ENCODE data around the gene PRPF19.
A peak's percentile ranks its signal among the peaks of the same experiment; 100 is the strongest.

The PRPF19 gene

GRCh38 chr11:60900673-60901404 is 5.5 kb downstream of the PRPF19 start:
- DNase-seq = no peak

GRCh38 chr11:60899977-60900376 is 6.4 kb downstream of the PRPF19 start:
- DNase-seq = no peak

- peak; percentile 35 for DNase-seq
Observed at GRCh38 chr11:60899046-60899936, 7.1 kb downstream of the PRPF19 start.

- DNase-seq = no peak
Observed at GRCh38 chr11:60897496-60897895, 8.9 kb downstream of the PRPF19 start.

- no peak for DNase-seq
Observed at GRCh38 chr11:60895687-60896086, 10.7 kb downstream of the PRPF19 start.

- DNase-seq = no peak
Observed at GRCh38 chr11:60891103-60891741, 15.2 kb downstream of the PRPF19 start.

GRCh38 chr11:60890696-60891095 is 15.7 kb downstream of the PRPF19 start:
- no peak for DNase-seq

GRCh38 chr11:60889869-60890311 is 16.5 kb downstream of the PRPF19 start:
- no peak for DNase-seq

GRCh38 chr11:60887556-60887955 is 18.8 kb downstream of the PRPF19 start:
- DNase-seq = no peak

GRCh38 chr11:60880643-60881282 is 25.6 kb downstream of the PRPF19 start:
- DNase-seq = no peak

- DNase-seq = no peak
Observed at GRCh38 chr11:60879971-60880588, 26.3 kb downstream of the PRPF19 start.

- no peak for DNase-seq
Observed at GRCh38 chr11:60879104-60879503, 27.3 kb downstream of the PRPF19 start.

- DNase-seq = no peak
Observed at GRCh38 chr11:60878245-60879101, 27.9 kb downstream of the PRPF19 start.

GRCh38 chr11:60876168-60876485 is 30.3 kb downstream of the PRPF19 start:
- DNase-seq = no peak

GRCh38 chr11:60875366-60876167 is 30.8 kb downstream of the PRPF19 start:
- no peak for DNase-seq

GRCh38 chr11:60874421-60875365 is 31.7 kb downstream of the PRPF19 start:
- DNase-seq = no peak

GRCh38 chr11:60873533-60873932 is 32.9 kb downstream of the PRPF19 start:
- DNase-seq = no peak

- no peak for DNase-seq
Observed at GRCh38 chr11:60872961-60873524, 33.3 kb downstream of the PRPF19 start.
